K562 (cell line): ENCODE results near the gene SST.

Experiments used
- RAD21 ChIP-seq, 2 experiments: fragments of 250-450 bp in 1 of 2; fragments of 450-650 bp in 1 of 2; sonication (Bioruptor Pico) in 1 of 2; formaldehyde crosslinking in 1 of 2; IDR thresholded peaks in 1 of 2; conservative IDR thresholded peaks in 1 of 2; 2 replicates each; pipeline versions ENCODE4 v1.4.0 to v1.8.0; 2020 to 2022; ENCODE audit warnings: mild to moderate bottlenecking in 2 of 2, moderate library complexity in 1 of 2
- ZBTB7A ChIP-seq: IDR thresholded peaks from 2 replicates; pipeline ENCODE4 v1.6.1; 2011; ENCODE audit warnings: low read depth, mild to moderate bottlenecking, low read length, moderate library complexity, borderline replicate concordance; ENCODE audit not compliant: control insufficient read depth

GRCh38 chr3:187646906-187647660, 23.1 kb downstream of the SST start:
- TF ChIP-seq RAD21 (CRISPR knock-in tag; conservative IDR thresholded peaks at IDR 0.05 in 1 of 2, IDR thresholded peaks at IDR 0.05 in 1 of 2): no peak
- TF ChIP-seq ZBTB7A: no peak
